Lower lobe of right lung (tissue), 2 donors: ENCODE measurements around the gene GRM5. TPM values are rescaled to one million over a fixed set of nuclear protein-coding genes. Genes with fewer than 3 reads are reported as not detected.

ENCODE experiments used
- ATAC-seq, 2 donors: fragments of 200-7000 bp; cut with Tn5 transposase; one replicate each; pipeline ENCODE4 v1.9.1; 2020 to 2022; ENCODE audit warnings: mild to moderate bottlenecking in 2 of 2, moderate library complexity in 2 of 2
- DNase-seq: peaks from one replicate; pipeline ENCODE4 v3.0.0-alpha.2; 2020
- H3K27ac ChIP-seq: fragments of 200-600 bp; one replicate; pipeline ENCODE4 v1.8.0; 2022
- H3K27me3 ChIP-seq: fragments of 200-600 bp; one replicate; pipeline ENCODE4 v1.8.0; 2022; ENCODE audit warnings: low read depth
- H3K36me3 ChIP-seq: fragments of 200-600 bp; one replicate; pipeline ENCODE4 v1.8.0; 2022; ENCODE audit warnings: mild to moderate bottlenecking
- H3K4me1 ChIP-seq: fragments of 200-600 bp; one replicate; pipeline ENCODE4 v1.8.0; 2022
- H3K4me3 ChIP-seq: fragments of 200-600 bp; one replicate; pipeline ENCODE4 v1.8.0; 2022; ENCODE audit warnings: mild to moderate bottlenecking
- H3K9me3 ChIP-seq: fragments of 200-600 bp; one replicate; pipeline ENCODE4 v1.8.0; 2022
- CTCF ChIP-seq: fragments of 200-600 bp; IDR thresholded peaks from one replicate; pipeline ENCODE4 v1.8.0; 2022; ENCODE audit warnings: antibody characterized with exemption, mild to moderate bottlenecking
- intact Hi-C: fragments of 100-400 bp; cut with DNase I; formaldehyde crosslinking; loops from one replicate; pipeline ENCODE4 v1.11.0; 2022
- total RNA-seq: library from RNA; stranded (reverse); fragmentation: NEBNext Ultra II Directional; extraction: Animal tissue kit (Norgen Biotek cat#: 25700); gene quantifications from one replicate; pipeline ENCODE4 v1.2.1, GENCODE V29; 2021
- donor health status: DM: no; HTN: yes; CAD: no; lungs with severe emphysema.

GRM5 gene
- total RNA-seq, 1 donor from 2014 or later = 0.21 TPM

DNA sequence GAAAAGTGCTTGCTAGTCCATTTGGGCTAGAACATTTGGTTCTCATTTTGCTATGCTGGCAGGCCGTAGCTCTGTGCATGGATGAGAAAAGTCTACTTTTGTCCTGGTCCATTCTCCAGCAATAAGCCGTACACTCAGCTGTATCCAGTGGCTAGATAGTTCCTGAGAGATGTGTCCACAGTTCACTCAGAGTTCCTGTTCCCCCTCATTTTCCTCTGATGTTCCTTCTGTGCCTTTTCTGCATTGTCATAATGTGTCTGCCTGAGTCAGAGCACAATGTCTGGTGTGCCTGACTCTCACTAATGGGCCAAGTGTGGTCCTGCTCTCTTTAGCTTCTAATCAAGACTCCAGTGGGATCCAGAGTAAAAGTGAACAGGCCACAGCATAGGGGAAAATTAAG lies 512.6 kb downstream of the GRM5 start:
- intact Hi-C loops = no loop called here

GRCh38 chr11:88552379-88553062 lies 513.3 kb downstream of the GRM5 start:
- peak; percentile 62 to 68 for ATAC-seq
- Histone ChIP-seq H3K4me3 (no peak overlapping the region), H3K36me3 (no peaks in the 10 kb centered on the region)

More for the DNA sequence above, 512.6 kb downstream of the GRM5 start:
- ATAC-seq (no peak), DNase-seq (no peak)
- no peak for TF ChIP-seq CTCF
- H3K9me3 ChIP-seq = no peaks in the 10 kb centered on the region
- no peak overlapping the region for H3K4me3 ChIP-seq
- H3K4me1 ChIP-seq = no peaks in the 10 kb centered on the region
- no peak overlapping the region for H3K27ac ChIP-seq
- no peaks in the 10 kb centered on the region for H3K36me3 ChIP-seq
- no peaks in the 10 kb centered on the region for H3K27me3 ChIP-seq

DNA sequence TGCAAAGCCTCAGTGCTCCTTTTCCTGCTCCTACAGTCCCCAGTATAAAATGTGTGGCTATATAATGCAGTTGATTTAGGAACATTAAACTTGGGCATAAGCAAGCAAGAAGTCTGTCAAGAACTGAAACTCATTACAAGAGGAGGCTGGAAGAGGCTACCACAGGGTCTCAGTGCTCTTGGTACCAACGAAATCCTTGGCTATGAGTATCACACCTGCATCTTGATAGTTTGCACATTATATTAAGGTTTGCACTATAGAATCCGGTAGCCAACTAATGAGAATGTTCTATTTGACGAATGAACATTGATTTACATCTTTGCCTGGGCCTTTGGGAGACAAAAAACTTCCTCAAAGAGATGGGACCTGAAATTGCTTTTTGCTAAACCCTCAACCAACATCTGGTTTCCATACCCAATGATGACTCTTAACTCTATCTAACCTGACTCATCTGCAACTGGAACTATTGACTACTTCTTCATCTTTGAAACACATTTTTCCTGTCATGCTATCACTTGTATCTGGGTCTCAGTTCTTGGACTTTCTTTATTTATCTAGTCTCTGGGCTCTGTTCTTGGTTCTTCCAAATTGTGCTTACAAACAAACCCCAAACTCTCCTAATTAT lies 521.0 kb downstream of the GRM5 start:
- intact Hi-C loops = no loop called here
- no peak for DNase-seq
- H3K27me3 ChIP-seq = no peaks in the 10 kb centered on the region
- no peak for TF ChIP-seq CTCF
- no peak overlapping the region for H3K27ac ChIP-seq
- ATAC-seq = no peak
- H3K36me3 ChIP-seq = no peaks in the 10 kb centered on the region
- no peak overlapping the region for H3K4me3 ChIP-seq
- no peaks in the 10 kb centered on the region for H3K9me3 ChIP-seq
- H3K4me1 ChIP-seq = no peaks in the 10 kb centered on the region

More at GRCh38 chr11:88552379-88553062, 513.3 kb downstream of the GRM5 start:
- peak; percentile 50 for DNase-seq
- no peaks in the 10 kb centered on the region for H3K9me3 ChIP-seq
- no peaks in the 10 kb centered on the region for H3K4me1 ChIP-seq
- H3K27ac ChIP-seq = no peak overlapping the region
- TF ChIP-seq CTCF = peak; percentile 63
- intact Hi-C loops = no loop called here
- no peaks in the 10 kb centered on the region for H3K27me3 ChIP-seq

DNA sequence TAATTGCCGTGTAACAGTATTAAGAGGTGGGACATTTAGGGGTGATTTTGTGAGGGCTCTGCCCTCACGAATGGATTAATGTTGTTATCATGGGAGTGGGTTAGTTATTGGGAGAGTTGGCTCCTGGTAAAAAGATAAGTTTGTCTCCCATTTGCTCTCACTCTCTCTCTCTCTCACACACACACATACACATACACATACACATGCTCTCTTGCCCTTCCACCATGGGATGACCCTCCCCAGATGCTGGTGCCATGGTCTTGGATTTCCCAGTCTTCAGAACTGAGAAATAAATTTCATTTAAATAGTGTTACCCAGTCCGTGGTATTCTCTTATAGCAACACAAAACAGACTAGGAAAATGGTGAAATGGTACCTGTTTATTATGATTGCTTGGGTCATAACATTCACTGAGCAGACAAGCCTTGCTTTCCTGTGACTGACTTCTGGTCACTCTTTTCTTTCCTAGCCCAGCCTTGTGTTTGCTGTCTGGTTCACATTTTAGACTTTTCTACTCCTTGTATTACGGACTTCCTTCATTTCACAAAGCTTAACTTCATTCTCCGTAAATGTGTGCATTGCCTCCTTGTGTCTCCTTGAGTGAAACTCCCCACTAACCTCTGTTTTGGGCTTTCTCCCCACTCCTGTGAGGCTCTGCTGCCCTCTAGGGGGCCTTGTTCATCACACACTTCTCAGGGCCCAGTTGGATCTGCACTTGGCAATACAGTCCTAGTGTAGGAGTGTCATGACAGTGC lies 521.7 kb downstream of the GRM5 start:
- intact Hi-C loops = no loop called here
- no peak overlapping the region for H3K27ac ChIP-seq
- no peak overlapping the region for H3K4me3 ChIP-seq
- DNase-seq (peak; percentile 73), ATAC-seq (peak; percentile 98 to 99)
- peak; percentile 91 for TF ChIP-seq CTCF
- H3K27me3 ChIP-seq = no peaks in the 10 kb centered on the region
- H3K4me1 ChIP-seq = no peaks in the 10 kb centered on the region
- H3K36me3 ChIP-seq = no peaks in the 10 kb centered on the region
- no peaks in the 10 kb centered on the region for H3K9me3 ChIP-seq

- DNase-seq = no peak
- ATAC-seq = no peak
- intact Hi-C loops = no loop called here
Observed at GRCh38 chr11:88541006-88541405, 524.8 kb downstream of the GRM5 start.

More at GRCh38 chr11:88541006-88541405, 524.8 kb downstream of the GRM5 start:
- Histone ChIP-seq H3K4me1 (no peaks in the 10 kb centered on the region), H3K4me3 (no peak overlapping the region), H3K36me3 (no peaks in the 10 kb centered on the region), H3K27ac (no peak overlapping the region), H3K27me3 (no peaks in the 10 kb centered on the region), H3K9me3 (no peaks in the 10 kb centered on the region)
- no peak for TF ChIP-seq CTCF
